Activated CD4-positive, alpha-beta T cell treated with anti-CD3 and anti-CD28 coated beads, Interleukin-2, amount 10 ng/mL, durations not matched to agents 24 days and 14 days (primary cell): ENCODE data around the gene MAFG. TPM values are rescaled to one million over a fixed set of nuclear protein-coding genes. Genes with fewer than 3 reads are reported as not detected.

Experiments
- DNase-seq: peaks from one replicate; pipeline ENCODE4 v3.0.0; 2022
- H3K27ac Mint-ChIP-seq: one replicate; pipeline ENCODE4 v1.8.0; 2022; ENCODE audit warnings: mild to moderate bottlenecking, mixed read lengths
- H3K27me3 Mint-ChIP-seq: one replicate; pipeline ENCODE4 v1.8.0; 2022; ENCODE audit warnings: mixed read lengths
- H3K36me3 Mint-ChIP-seq: one replicate; pipeline ENCODE4 v1.8.0; 2022; ENCODE audit warnings: low read depth, mild to moderate bottlenecking, mixed read lengths
- H3K4me1 Mint-ChIP-seq: one replicate; pipeline ENCODE4 v1.8.0; 2021; ENCODE audit warnings: mixed read lengths
- H3K4me3 Mint-ChIP-seq: one replicate; pipeline ENCODE4 v1.8.0; 2022; ENCODE audit warnings: mild to moderate bottlenecking, moderate library complexity, mixed read lengths
- H3K9me3 Mint-ChIP-seq: one replicate; pipeline ENCODE4 v1.8.0; 2021; ENCODE audit warnings: mixed read lengths
- intact Hi-C: fragments of 100-400 bp; cut with micrococcal nuclease; formaldehyde crosslinking; loops from one replicate; pipeline ENCODE4 v1.15.1; 2023
- total RNA-seq: library from RNA; stranded (reverse); gene quantifications from 2 replicates; pipeline ENCODE4 v1.2.3, GENCODE V29; 2022

MAFG gene
- total RNA-seq, 1 donor from 2014 or later: 32.5 TPM

DNA sequence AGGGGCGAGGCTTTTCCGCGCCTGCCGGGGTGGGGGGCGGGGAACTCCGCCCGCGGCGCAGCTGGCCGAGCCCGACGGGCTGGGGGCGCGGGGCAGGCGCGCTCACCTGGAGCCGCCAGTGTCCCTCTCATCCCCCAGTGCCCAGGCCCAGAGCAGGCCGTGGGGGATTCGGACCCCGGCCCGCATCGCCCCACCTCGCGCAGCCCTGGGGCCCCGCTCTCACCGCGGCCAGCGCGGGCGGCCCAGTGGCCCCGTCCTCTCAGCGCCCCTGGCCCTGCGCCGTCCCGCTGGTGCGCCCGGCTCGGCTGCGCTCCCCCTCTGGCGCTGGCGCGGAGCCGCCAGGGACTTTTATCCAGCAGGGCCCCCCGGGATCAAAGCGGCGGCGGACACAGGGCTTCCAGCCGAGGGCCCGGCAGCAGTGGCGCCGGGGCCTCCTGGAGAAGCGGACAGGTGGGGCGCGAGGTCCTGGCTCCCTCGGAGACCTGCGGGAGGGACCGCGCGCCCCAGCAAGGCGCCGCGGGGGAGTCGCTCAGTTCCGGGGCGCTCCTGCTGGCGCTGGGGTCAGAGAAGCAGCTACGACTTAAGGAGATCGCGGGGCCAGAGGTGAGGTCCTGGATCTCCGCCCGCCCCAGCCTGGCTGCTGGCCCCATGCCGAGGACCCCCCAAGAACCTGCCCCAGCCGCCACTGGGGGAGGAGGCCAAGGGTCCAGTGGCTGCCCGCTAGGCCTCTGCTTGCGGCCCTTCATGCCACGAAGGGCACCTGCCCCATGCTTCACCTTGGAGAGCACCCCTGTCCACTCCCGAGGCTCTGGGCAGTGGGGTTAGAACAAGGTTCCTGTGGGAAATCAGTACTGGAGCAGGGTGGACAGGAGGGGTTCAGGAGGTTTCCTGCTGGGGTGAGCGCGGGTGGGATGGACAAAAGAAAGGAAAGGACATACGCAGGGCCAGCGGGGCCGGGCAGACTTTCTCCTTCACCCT, 34.3 kb upstream of the MAFG start:
- Mint-ChIP-seq H3K36me3 (no peaks in the 10 kb centered on the region), H3K27ac (no peak overlapping the region), H3K27me3 (peaks cover 46% of the 10 kb centered on the region), H3K9me3 (no peaks in the 10 kb centered on the region), H3K4me1 (peaks cover 3% of the 10 kb centered on the region), H3K4me3 (peak overlapping the region; percentile 21)
- intact Hi-C loops: no loop called here
- DNase-seq: no peak

DNA sequence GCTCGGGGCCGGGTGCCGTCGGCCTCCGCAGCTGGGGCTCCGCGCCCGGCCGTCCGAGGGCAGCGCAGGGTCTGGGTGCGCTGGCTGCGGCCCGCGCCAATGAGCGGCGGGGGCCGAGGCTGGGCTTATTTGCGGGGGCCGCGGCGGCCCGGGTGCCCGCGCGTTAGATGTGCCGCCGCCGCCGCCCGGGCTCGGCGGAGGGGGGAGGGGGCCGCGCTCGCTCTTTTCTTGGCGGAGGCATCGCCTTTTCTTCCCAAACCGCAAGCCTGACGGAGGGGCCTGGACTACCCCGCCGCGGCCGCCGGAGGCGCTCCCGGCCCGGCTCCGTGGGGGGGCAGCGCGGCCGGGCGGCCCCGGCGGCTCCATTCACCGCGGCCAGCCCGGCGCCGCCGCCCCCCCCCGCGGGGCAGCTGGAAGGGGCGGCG, 33.6 kb upstream of the MAFG start, which contains the start of gene NOTUM:
Gene NOTUM, minus strand, starts transcription at position 101 of the 425 bp plus-strand sequence. CDS start 278 bp downstream, outside the sequence.
- DNase-seq: no peak
- Mint-ChIP-seq H3K36me3 (no peaks in the 10 kb centered on the region), H3K4me1 (peaks cover 3% of the 10 kb centered on the region), H3K27ac (no peak within 1 kb of the TSS), H3K27me3 (peaks cover 46% of the 10 kb centered on the region), H3K4me3 (no peak within 1 kb of the TSS), H3K9me3 (no peaks in the 10 kb centered on the region)
- intact Hi-C loops: no loop called here

DNA sequence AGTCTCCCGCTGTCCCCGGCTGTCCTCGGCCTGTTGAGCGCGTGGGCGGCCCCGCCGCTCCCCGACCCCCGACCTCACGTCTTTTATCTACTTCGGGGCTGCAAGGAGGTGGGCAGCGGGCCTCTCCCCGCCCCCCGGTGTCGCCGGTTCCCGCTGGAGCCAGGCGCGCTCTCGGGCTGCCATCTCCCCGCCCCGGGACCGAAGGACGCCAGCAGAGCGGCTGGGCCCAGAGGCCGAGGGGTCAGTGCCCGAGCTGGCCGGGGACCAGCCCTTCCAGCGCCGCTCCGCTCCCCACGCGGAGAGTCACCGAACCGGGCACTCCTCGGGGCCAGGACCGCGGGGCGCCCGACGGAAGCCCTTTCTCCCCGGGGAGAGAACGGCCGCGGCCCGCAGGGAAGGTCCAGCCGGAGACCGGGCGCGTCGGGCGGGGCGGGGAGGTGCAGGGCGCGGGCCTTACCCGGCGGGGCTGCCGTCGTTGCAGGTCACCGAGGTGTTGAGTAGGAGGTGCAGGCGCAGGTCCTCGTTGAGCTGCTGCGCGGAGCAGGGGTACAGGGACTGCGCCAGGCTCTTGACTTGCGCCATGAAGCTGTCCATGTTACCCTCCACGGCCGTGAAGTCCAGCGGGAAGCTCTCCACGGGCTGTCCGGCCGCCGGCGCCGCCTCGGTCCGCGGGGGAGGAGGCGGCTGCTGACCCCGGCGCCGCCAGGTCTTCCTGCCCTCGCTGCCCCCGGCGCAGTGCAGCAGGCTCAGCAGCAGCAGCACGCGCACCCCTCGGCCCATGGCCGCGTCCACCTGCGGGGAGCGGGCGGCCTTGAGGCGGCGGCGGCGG, 32.8 kb upstream of the MAFG start:
- Mint-ChIP-seq H3K4me3 (no peak overlapping the region), H3K27me3 (peaks cover 46% of the 10 kb centered on the region), H3K27ac (no peak overlapping the region), H3K36me3 (no peaks in the 10 kb centered on the region), H3K4me1 (peaks cover 3% of the 10 kb centered on the region), H3K9me3 (no peaks in the 10 kb centered on the region)
- intact Hi-C loops: no loop called here
- no peak for DNase-seq

DNA sequence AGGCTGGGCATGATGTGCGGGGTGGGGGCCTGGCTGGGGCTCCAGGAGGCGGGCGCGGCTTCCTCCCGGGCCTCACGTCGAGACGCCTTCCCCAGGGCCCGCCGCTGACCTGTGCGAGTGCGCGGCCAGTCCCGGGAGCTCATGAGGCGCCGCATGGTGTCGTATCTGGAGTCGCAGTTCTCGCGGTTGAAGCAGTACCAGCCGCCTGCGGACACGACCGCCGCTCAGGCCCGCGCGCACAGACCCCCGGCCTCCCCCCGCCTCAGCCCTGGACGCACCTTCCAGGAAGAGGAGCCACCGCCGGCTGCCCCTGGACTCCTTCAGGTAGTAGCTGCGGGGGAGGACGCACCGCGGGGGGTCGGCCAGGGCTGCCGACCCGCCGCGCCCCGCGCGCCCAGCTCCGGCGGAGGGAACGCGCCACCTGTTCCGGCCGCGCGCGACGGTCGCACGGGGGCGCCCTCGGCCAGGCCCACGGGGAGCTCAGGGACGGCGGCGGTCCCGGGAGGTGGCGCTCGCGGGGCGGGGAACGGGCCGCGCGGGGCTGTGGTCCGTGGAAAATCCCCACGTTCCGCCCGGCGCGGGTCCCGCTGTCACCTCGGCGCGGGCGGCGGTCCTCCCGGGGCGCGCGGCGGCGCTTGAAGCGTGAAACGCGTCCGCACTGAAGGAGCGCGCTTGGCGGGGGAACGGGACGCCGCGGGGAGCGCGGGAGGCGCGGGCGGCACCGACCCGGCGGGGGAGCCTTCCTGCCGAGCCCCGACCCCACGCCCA, 32.0 kb upstream of the MAFG start:
- peak; percentile 97 for DNase-seq
- peaks cover 3% of the 10 kb centered on the region for H3K4me1 Mint-ChIP-seq
- intact Hi-C loops: loop anchor here (1.0 to 10.0 kb wide), 2 partner anchors 62 to 195 kb away; no protein-coding TSS in a partner anchor
- no peaks in the 10 kb centered on the region for H3K36me3 Mint-ChIP-seq
- peaks cover 40% of the 10 kb centered on the region for H3K27me3 Mint-ChIP-seq
- peak overlapping the region; percentile 65 for H3K4me3 Mint-ChIP-seq
- H3K9me3 Mint-ChIP-seq: no peaks in the 10 kb centered on the region
- H3K27ac Mint-ChIP-seq: no peak overlapping the region

GRCh38 chr17:81958633-81959342, 31.3 kb upstream of the MAFG start:
- H3K27ac Mint-ChIP-seq: peak overlapping the region; percentile 53
- peaks cover 32% of the 10 kb centered on the region for H3K27me3 Mint-ChIP-seq
- no peaks in the 10 kb centered on the region for H3K36me3 Mint-ChIP-seq
- H3K4me1 Mint-ChIP-seq: peaks cover 3% of the 10 kb centered on the region
- H3K4me3 Mint-ChIP-seq: peak overlapping the region; percentile 65
- intact Hi-C loops: loop anchor here (1.0 to 10.0 kb wide), 2 partner anchors 63 to 196 kb away; no protein-coding TSS in a partner anchor
- no peak for DNase-seq
- H3K9me3 Mint-ChIP-seq: no peaks in the 10 kb centered on the region

DNA sequence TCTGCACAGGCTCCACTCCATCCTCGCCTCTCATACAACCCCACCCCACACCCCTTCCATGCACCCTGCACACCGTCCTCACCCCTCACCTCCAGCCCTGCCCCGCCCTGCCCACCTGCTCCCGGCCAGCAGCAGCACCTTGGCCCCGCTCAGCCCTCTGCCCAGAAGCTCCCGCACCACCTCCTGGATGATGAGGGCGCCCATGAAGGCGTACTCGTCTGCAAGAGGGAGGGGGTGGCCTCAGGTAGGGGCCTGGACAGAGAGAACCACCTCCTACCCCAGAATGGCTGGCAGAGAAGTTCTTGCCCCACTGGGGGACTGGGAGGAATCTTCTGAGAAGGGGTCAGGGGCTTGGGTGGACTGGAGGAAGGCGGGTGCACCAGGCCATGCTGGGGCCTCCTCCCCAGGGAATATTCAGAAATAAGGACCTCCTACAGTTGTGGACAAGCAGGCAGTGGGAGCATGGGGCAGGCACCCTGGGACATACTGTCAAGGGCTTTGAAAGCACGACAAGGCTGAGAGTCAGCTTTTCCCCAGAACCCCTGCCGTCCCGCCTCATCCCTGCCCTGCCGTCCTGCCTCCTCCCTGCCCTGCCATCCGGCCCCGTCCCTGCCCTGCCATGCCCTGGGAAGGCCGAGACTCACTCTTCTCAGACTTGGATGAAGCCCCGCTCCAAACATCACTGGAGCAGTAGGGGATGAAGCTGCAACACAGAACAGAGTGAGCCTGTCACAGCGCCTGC, 30.3 kb upstream of the MAFG start:
- no peaks in the 10 kb centered on the region for H3K36me3 Mint-ChIP-seq
- H3K27ac Mint-ChIP-seq: no peak overlapping the region
- H3K4me3 Mint-ChIP-seq: peak overlapping the region; percentile 65
- H3K9me3 Mint-ChIP-seq: no peaks in the 10 kb centered on the region
- peaks cover 24% of the 10 kb centered on the region for H3K27me3 Mint-ChIP-seq
- intact Hi-C loops: loop anchor here (10.0 kb wide), 1 partner anchor 197 kb away; no protein-coding TSS in a partner anchor
- DNase-seq: peak; percentile 56
- H3K4me1 Mint-ChIP-seq: peaks cover 3% of the 10 kb centered on the region

DNA sequence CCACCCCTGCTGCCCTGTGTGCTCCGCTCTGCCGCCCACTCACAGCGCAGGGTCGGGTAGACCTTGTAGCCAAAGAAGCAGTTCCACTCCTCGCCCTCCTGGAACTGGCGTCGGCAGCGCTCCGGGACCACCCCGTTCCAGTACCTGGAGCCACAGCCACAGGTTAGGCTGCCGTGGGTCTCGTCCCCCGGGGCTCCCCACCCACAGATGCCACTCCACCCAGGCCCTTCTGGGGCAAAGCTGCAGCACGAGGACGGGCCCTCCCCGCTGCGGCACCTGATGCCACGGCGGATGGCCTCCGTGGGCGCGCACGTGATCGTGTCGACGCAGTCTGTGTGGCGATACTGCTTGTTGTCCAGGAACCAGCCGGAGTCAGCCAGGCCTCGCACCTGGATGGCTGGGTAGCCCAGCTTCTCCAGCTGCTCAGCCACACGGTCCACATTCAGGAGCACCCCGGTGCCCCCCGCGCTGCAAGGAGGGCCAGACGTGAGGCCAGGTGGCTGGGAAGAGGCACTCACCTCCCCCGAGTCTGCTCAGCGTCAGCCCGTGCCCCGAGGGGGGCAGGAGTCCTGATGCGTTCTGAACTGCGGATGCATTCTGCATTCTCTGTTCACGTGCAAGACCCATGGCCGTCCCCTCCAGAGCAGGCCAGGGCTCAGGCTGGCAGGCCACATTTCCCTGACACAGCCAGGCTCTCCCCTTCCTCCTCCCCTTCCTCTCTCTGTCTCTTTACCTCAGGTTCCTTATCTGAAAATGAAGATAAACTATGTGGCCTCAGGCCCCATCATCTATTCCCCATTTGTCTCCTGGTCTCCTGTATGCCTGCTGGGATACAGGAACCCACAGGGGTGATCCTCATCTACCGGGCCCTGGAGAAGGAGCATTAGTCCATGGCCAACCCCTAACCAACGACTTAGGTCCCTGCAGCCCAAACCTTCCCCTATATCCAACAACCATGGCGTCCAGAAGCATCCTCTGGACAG, 29.4 kb upstream of the MAFG start:
- H3K27ac Mint-ChIP-seq: no peak overlapping the region
- H3K36me3 Mint-ChIP-seq: no peaks in the 10 kb centered on the region
- peaks cover 3% of the 10 kb centered on the region for H3K4me1 Mint-ChIP-seq
- no peaks in the 10 kb centered on the region for H3K9me3 Mint-ChIP-seq
- intact Hi-C loops: loop anchor here (10.0 kb wide), 1 partner anchor 198 kb away; no protein-coding TSS in a partner anchor
- peaks cover 18% of the 10 kb centered on the region for H3K27me3 Mint-ChIP-seq
- no peak for DNase-seq
- no peak overlapping the region for H3K4me3 Mint-ChIP-seq

DNA sequence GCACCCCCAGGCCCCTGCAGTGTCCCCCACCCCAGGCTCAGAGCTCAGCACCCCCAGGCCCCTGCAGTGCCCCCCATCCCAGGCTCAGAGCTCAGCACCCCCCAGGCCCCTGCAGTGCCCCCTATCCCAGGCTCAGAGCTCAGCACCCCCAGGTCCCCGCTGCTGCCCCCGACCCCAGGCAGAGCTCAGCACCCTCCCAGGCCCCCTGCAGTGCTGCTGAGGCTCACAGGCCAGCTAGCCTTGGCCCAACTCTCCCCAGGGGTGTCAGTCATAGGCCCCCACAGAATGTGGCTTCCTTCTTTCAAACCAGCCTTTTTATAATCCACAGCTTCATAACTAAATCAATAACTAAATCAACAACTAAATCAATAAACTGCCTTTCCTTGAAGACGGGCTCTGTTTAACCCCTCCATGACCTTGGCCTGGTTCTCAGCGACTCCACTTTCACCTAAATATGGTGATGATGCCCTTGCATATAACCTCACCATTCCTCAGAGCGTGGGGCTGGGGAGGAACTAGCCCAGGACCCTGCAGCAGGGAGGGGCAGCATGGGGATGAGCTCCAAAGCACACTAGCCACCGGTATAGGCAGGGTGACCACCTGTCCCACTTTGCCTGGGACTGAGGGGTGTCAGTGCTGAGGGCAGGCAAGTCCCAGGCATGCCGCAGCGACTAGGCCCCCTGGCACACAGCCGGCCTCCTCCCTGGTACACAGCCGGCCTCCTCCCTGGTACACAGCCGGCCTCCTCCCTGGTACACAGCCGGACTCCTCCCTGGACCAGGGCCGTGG, 28.4 kb upstream of the MAFG start:
- DNase-seq: peak; percentile 55
- Mint-ChIP-seq H3K4me1 (peaks cover 3% of the 10 kb centered on the region), H3K9me3 (no peaks in the 10 kb centered on the region), H3K4me3 (no peak overlapping the region), H3K36me3 (no peaks in the 10 kb centered on the region), H3K27me3 (peaks cover 21% of the 10 kb centered on the region), H3K27ac (no peak overlapping the region)
- intact Hi-C loops: loop anchor here (10.0 kb wide), 1 partner anchor 199 kb away; no protein-coding TSS in a partner anchor

- H3K4me3 Mint-ChIP-seq: no peak overlapping the region
- H3K27ac Mint-ChIP-seq: no peak overlapping the region
- H3K27me3 Mint-ChIP-seq: peaks cover 26% of the 10 kb centered on the region
- no peaks in the 10 kb centered on the region for H3K9me3 Mint-ChIP-seq
- intact Hi-C loops: loop anchor here (10.0 kb wide), 1 partner anchor 200 kb away; no protein-coding TSS in a partner anchor
- H3K36me3 Mint-ChIP-seq: no peaks in the 10 kb centered on the region
- H3K4me1 Mint-ChIP-seq: peaks cover 3% of the 10 kb centered on the region
- DNase-seq: no peak
Observed at GRCh38 chr17:81955058-81955681, 27.6 kb upstream of the MAFG start.
